HEK293 (cell line): ENCODE results near the gene MMP12.

ENCODE experiments used
- CTCF ChIP-seq: fragments of 450-650 bp; formaldehyde crosslinking; IDR thresholded peaks from 2 replicates; pipeline ENCODE4 v1.5.1; 2016; ENCODE audit warnings: missing biosample characterization, missing genetic modification characterization
- PRDM10 ChIP-seq: fragments of 450-650 bp; formaldehyde crosslinking; IDR thresholded peaks from 2 replicates; pipeline ENCODE4 v1.5.1; 2016; ENCODE audit warnings: missing biosample characterization, missing genetic modification characterization
- ZNF391 ChIP-seq: fragments of 450-650 bp; formaldehyde crosslinking; IDR thresholded peaks from 2 replicates; pipeline ENCODE4 v1.5.1; 2016; ENCODE audit warnings: low read depth, missing biosample characterization, missing genetic modification characterization, borderline replicate concordance
- ZNF776 ChIP-seq: fragments of 450-650 bp; formaldehyde crosslinking; IDR thresholded peaks from 2 replicates; pipeline ENCODE4 v1.5.0; 2017; ENCODE audit warnings: missing biosample characterization, missing genetic modification characterization, borderline replicate concordance
- TF ChIP-seq, protein P1 (sequence below): fragments of 450-650 bp; formaldehyde crosslinking; IDR thresholded peaks from 2 replicates; pipeline ENCODE4 v1.5.1; 2016; ENCODE audit warnings: missing biosample characterization, missing genetic modification characterization

- TF ChIP-seq ZNF391 (tag by site-specific recombination) (no peak), CTCF (tag by site-specific recombination) (no peak), ZNF776 (tag by site-specific recombination) (no peak), PRDM10 (tag by site-specific recombination) (no peak)
- TF ChIP-seq, protein P1, sequence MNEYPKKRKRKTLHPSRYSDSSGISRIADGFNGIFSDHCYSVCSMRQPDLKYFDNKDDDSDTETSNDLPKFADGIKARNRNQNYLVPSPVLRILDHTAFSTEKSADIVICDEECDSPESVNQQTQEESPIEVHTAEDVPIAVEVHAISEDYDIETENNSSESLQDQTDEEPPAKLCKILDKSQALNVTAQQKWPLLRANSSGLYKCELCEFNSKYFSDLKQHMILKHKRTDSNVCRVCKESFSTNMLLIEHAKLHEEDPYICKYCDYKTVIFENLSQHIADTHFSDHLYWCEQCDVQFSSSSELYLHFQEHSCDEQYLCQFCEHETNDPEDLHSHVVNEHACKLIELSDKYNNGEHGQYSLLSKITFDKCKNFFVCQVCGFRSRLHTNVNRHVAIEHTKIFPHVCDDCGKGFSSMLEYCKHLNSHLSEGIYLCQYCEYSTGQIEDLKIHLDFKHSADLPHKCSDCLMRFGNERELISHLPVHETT (tag by site-specific recombination), result no peak
Measured at GRCh38 chr11:102837646-102838045, 37.1 kb downstream of the MMP12 start.
